ENCODE results near the gene SEMA4D.

Gene SEMA4D

GRCh38 chr9:89436963-89437625 lies 60.8 kb downstream of the SEMA4D start:
- DNase-seq (ENCODE audit: low read depth), result no peak

DNA sequence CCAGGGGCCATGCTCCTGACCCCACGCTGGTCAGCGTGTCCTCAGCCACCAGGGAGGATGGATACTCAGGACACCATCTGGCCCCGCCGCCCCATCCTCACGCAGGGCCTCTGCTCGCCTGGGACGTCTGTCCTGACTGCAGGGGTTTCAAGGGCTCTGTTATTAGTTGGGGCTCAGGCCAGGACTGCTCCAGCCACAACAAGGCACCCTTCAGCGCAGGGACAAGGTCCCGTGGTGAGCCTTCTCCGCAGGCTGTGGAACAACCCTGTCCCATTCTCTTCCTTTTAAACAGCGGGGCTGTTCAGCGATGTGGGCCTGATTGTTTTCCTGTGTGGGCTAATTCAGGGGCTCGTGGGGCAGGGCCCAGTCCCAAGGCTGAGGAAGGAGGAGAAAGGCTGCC lies 61.6 kb downstream of the SEMA4D start:
- no peak overlapping the region for H3K4me3 ChIP-seq (ENCODE audit: control insufficient read depth, low read depth, low read length)
- TF ChIP-seq, protein P1, sequence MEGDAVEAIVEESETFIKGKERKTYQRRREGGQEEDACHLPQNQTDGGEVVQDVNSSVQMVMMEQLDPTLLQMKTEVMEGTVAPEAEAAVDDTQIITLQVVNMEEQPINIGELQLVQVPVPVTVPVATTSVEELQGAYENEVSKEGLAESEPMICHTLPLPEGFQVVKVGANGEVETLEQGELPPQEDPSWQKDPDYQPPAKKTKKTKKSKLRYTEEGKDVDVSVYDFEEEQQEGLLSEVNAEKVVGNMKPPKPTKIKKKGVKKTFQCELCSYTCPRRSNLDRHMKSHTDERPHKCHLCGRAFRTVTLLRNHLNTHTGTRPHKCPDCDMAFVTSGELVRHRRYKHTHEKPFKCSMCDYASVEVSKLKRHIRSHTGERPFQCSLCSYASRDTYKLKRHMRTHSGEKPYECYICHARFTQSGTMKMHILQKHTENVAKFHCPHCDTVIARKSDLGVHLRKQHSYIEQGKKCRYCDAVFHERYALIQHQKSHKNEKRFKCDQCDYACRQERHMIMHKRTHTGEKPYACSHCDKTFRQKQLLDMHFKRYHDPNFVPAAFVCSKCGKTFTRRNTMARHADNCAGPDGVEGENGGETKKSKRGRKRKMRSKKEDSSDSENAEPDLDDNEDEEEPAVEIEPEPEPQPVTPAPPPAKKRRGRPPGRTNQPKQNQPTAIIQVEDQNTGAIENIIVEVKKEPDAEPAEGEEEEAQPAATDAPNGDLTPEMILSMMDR (IDR thresholded peaks at IDR 0.05; ENCODE audit: control insufficient read depth, insufficient read depth, low read depth, low read length, missing control alignments), result no peak
- no peak for DNase-seq (ENCODE audit: low read depth)

More at GRCh38 chr9:89436963-89437625, 60.8 kb downstream of the SEMA4D start:
- H3K4me3 ChIP-seq (ENCODE audit: control insufficient read depth, low read depth, low read length), result no peak overlapping the region
- TF ChIP-seq, protein P1 (IDR thresholded peaks at IDR 0.05; ENCODE audit: control insufficient read depth, insufficient read depth, low read depth, low read length, missing control alignments), result no peak

DNA sequence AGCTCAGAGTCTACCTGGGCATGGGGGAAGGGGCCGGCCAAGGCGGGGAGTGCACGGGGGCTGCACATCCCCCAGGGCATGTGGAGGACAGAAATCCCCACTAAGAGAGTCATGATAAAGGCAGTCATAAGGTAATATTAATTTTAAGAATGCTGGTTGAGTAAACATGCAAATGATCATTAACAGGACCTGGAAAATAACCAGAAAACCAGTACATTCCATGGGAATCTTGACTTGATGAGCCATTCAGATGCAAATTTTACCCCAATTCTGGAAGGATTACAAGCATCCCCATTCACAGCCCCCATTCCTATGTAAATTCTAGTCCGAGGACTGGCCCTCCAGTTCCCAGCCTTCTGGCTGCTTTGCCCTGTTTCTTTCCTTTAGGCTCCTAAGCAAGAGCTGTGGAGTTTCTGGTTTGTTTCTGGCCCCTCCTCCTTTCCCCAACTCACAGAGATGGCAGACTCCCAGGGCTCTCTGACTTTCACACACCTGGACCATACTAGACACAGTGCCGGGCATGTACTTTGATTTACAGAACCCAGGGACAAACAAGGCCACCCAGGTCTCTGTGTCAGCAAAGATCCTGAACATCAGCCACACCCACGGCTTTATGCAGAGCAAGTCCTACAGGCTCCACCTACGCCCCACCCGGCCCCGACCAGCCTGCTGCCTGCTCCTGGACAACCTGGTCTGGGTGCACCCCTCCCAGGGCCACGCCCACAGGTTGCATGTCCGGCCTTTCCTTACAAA lies 62.7 kb downstream of the SEMA4D start:
- TF ChIP-seq, protein P1 (IDR thresholded peaks at IDR 0.05; ENCODE audit: control insufficient read depth, insufficient read depth, low read depth, low read length, missing control alignments), result no peak
- no peak for DNase-seq (ENCODE audit: low read depth)
- H3K4me3 ChIP-seq (ENCODE audit: control insufficient read depth, low read depth, low read length), result no peak overlapping the region

DNA sequence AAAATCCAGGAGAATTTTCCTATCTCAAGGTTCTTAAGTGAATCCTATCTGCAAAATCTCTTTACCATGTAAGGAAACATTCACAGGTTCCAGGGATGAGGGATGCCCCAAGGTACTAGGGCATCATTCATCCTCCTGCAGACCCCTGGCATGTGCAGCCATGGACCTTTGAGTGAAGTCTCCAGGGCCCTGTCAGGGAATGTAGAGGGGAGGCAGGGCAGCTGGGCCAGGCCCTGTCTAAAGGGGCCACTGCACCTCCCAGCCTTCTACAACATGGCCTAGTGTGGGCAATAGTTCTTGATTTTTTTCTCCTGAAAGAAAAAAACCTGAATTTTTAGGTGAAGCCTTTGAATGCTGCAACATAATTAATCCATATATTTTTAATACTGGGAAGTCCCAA lies 63.3 kb downstream of the SEMA4D start:
- TF ChIP-seq, protein P1 (IDR thresholded peaks at IDR 0.05; ENCODE audit: control insufficient read depth, insufficient read depth, low read depth, low read length, missing control alignments), result no peak
- no peak for DNase-seq (ENCODE audit: low read depth)
- no peak overlapping the region for H3K4me3 ChIP-seq (ENCODE audit: control insufficient read depth, low read depth, low read length)

GRCh38 chr9:89433826-89434225 lies 64.1 kb downstream of the SEMA4D start:
- no peak for DNase-seq (ENCODE audit: low read depth)
- H3K4me3 ChIP-seq (ENCODE audit: control insufficient read depth, low read depth, low read length), result no peak overlapping the region
- TF ChIP-seq, protein P1 (IDR thresholded peaks at IDR 0.05; ENCODE audit: control insufficient read depth, insufficient read depth, low read depth, low read length, missing control alignments), result no peak

- no peak for DNase-seq (ENCODE audit: low read depth)
- TF ChIP-seq, protein P1 (IDR thresholded peaks at IDR 0.05; ENCODE audit: control insufficient read depth, insufficient read depth, low read depth, low read length, missing control alignments), result no peak
- no peak overlapping the region for H3K4me3 ChIP-seq (ENCODE audit: control insufficient read depth, low read depth, low read length)
These were observed 64.9 kb downstream of the SEMA4D start for GRCh38 chr9:89432986-89433530.

All from AG09309 (cell line).